Mucosa of gallbladder (tissue), 1 donor: ENCODE measurements around the gene TGOLN2. TPM values are rescaled to one million over a fixed set of nuclear protein-coding genes. Genes with fewer than 3 reads are reported as not detected.
A peak's percentile ranks its signal among the peaks of the same experiment; 100 is the strongest.
"Not testable (repeated sequence)": the region's sequence is repeated elsewhere in the genome, so short reads cannot be mapped to it uniquely, and the experiment has no call there.

Experiments
- DNase-seq: peaks from one replicate; pipeline ENCODE4 v3.0.0-alpha.2; 2020; ENCODE audit warnings: low spot score
- total RNA-seq: library from RNA; stranded (reverse); gene quantifications from one replicate; pipeline ENCODE4 v1.2.1, GENCODE V29; 2021
- donor health status: DM: no; HTN: no; CAD: no.

TGOLN2 gene
- total RNA-seq, result 237 TPM

- peak; percentile 94 for DNase-seq
Observed at GRCh38 chr2:85327822-85328617, at the start of gene TGOLN2. Gene TGOLN2 (minus strand): TSS chr2:85327989. CDS start chr2:85327962, 27 bp downstream.

GRCh38 chr2:85377083-85377482 is 49.3 kb upstream of the TGOLN2 start:
- no peak for DNase-seq

- no peak for DNase-seq
Observed at GRCh38 chr2:85376291-85377065, 48.7 kb upstream of the TGOLN2 start.

- no peak for DNase-seq
Observed at GRCh38 chr2:85371045-85371444, 43.3 kb upstream of the TGOLN2 start.

- no peak for DNase-seq
Observed at GRCh38 chr2:85369500-85369899, 41.7 kb upstream of the TGOLN2 start.

GRCh38 chr2:85368921-85369320 is 41.1 kb upstream of the TGOLN2 start:
- no peak for DNase-seq

GRCh38 chr2:85367180-85367579 is 39.4 kb upstream of the TGOLN2 start:
- DNase-seq, result no peak

- not testable (repeated sequence) for DNase-seq
Observed at GRCh38 chr2:85362653-85363387, 35.0 kb upstream of the TGOLN2 start.

GRCh38 chr2:85357736-85358135 is 29.9 kb upstream of the TGOLN2 start:
- DNase-seq, result no peak

- no peak for DNase-seq
Observed at GRCh38 chr2:85356186-85356585, 28.4 kb upstream of the TGOLN2 start.

GRCh38 chr2:85355521-85355920 is 27.7 kb upstream of the TGOLN2 start:
- DNase-seq, result no peak

- DNase-seq, result no peak
Observed at GRCh38 chr2:85355073-85355410, 27.3 kb upstream of the TGOLN2 start.

GRCh38 chr2:85354286-85355072 is 26.7 kb upstream of the TGOLN2 start, which contains the start of the genes ELMOD3 and RETSAT:
Gene ELMOD3 (plus strand): TSS chr2:85354769. CDS start chr2:85357199, 2,430 bp downstream.
Gene RETSAT (minus strand): TSS chr2:85354528. CDS start chr2:85354507, 21 bp downstream.
- DNase-seq, result peak; percentile 100

- peak; percentile 48 for DNase-seq
Observed at GRCh38 chr2:85353876-85354285, 26.1 kb upstream of the TGOLN2 start.

- no peak for DNase-seq
Observed at GRCh38 chr2:85347599-85347998, 19.8 kb upstream of the TGOLN2 start.

- no peak for DNase-seq
Observed at GRCh38 chr2:85344356-85344954, 16.7 kb upstream of the TGOLN2 start.

GRCh38 chr2:85343207-85343895 is 15.6 kb upstream of the TGOLN2 start:
- not testable (repeated sequence) for DNase-seq

- DNase-seq, result no peak
Observed at GRCh38 chr2:85342156-85342555, 14.4 kb upstream of the TGOLN2 start.

GRCh38 chr2:85341269-85342029 is 13.7 kb upstream of the TGOLN2 start:
- no peak for DNase-seq
